ENCODE results near the gene ZNF438.

- TF ChIP-seq POLR2A (IDR thresholded peaks at IDR 0.05) (no peak), CTCF (IDR thresholded peaks at IDR 0.05) (no peak), POLR2AphosphoS5 (IDR thresholded peaks at IDR 0.05) (no peak)
Observed at GRCh38 chr10:30882281-30882680, 149.4 kb downstream of the ZNF438 start.

Measured in prostate gland (tissue), 2 donors.